Cardiac muscle cell (in vitro differentiated cells and primary cell): ENCODE results near the gene C22orf42. TPM values are rescaled to one million over a fixed set of nuclear protein-coding genes. Genes with fewer than 3 reads are reported as not detected.

Experiments used
- DNase-seq, 2 donors: peaks; one replicate each; pipeline versions ENCODE4 v3.0.0 to v3.0.0-alpha.2; 2010 to 2017; ENCODE audit warnings: low read depth in 1 of 2, low spot score in 1 of 2
- H3K27ac ChIP-seq: fragments of 200-600 bp; sonication (generic); 2 replicates; pipeline ENCODE4 v1.5.1; 2016
- H3K27me3 ChIP-seq: fragments of 200-600 bp; sonication (generic); 2 replicates; pipeline ENCODE4 v1.6.0; 2016; ENCODE audit warnings: control low read depth
- H3K36me3 ChIP-seq: fragments of 200-600 bp; sonication (generic); 2 replicates; pipeline ENCODE4 v1.5.1; 2016; ENCODE audit warnings: control low read depth
- H3K4me1 ChIP-seq: fragments of 200-600 bp; sonication (generic); 2 replicates; pipeline ENCODE4 v1.8.1; 2017; ENCODE audit warnings: low read depth, mild to moderate bottlenecking, mixed run types
- H3K4me3 ChIP-seq: fragments of 200-600 bp; sonication (generic); 2 replicates; pipeline ENCODE4 v1.5.1; 2016; ENCODE audit warnings: mild to moderate bottlenecking
- H3K9me3 ChIP-seq: fragments of 200-600 bp; sonication (generic); 2 replicates; pipeline ENCODE4 v1.5.1; 2017; ENCODE audit warnings: low read depth, mild to moderate bottlenecking, control low read depth
- CTCF ChIP-seq: IDR thresholded peaks from 2 replicates; pipeline ENCODE4 v1.5.1; 2012; ENCODE audit warnings: low read depth, mild to moderate bottlenecking, low read length
- polyA plus RNA-seq: library from polyadenylated mRNA; unstranded; fragments of >200 nt; fragmentation: Nextera tagmentation; extraction: Ambion mirVana; gene quantifications from 2 replicates; pipeline ENCODE4 v1.2.1, GENCODE V29; 2016
- total RNA-seq: library from RNA; depleted of rRNA; stranded (reverse); fragments of >200 nt; gene quantifications from 2 replicates; pipeline ENCODE4 v1.2.3, GENCODE V29; 2016

Gene C22orf42
- total and polyA plus RNA-seq, 2 experiments from 2014 or later, result not detected

- no peak for TF ChIP-seq CTCF
- Histone ChIP-seq H3K4me3 (no peak overlapping the region), H3K27me3 (no peaks in the 10 kb centered on the region), H3K36me3 (no peaks in the 10 kb centered on the region), H3K4me1 (no peaks in the 10 kb centered on the region), H3K27ac (no peak overlapping the region), H3K9me3 (no peaks in the 10 kb centered on the region)
- no peak for DNase-seq
Measured at GRCh38 chr22:32132783-32133182, 26.3 kb downstream of the C22orf42 start.

GRCh38 chr22:32132126-32132525, 27.0 kb downstream of the C22orf42 start:
- no peak for TF ChIP-seq CTCF
- Histone ChIP-seq H3K36me3 (no peaks in the 10 kb centered on the region), H3K4me3 (no peak overlapping the region), H3K27me3 (no peaks in the 10 kb centered on the region), H3K9me3 (no peaks in the 10 kb centered on the region), H3K27ac (no peak overlapping the region), H3K4me1 (no peaks in the 10 kb centered on the region)
- DNase-seq, result no peak

- no peak overlapping the region for H3K27ac ChIP-seq
- TF ChIP-seq CTCF, result no peak
- DNase-seq, result no peak
- H3K4me3 ChIP-seq, result no peak overlapping the region
- no peaks in the 10 kb centered on the region for H3K36me3 ChIP-seq
- no peaks in the 10 kb centered on the region for H3K27me3 ChIP-seq
- H3K9me3 ChIP-seq, result no peaks in the 10 kb centered on the region
- no peaks in the 10 kb centered on the region for H3K4me1 ChIP-seq
Measured at GRCh38 chr22:32130464-32130863, 28.6 kb downstream of the C22orf42 start.

GRCh38 chr22:32127904-32128303, 31.2 kb downstream of the C22orf42 start:
- Histone ChIP-seq H3K4me3 (no peak overlapping the region), H3K4me1 (no peaks in the 10 kb centered on the region), H3K27me3 (no peaks in the 10 kb centered on the region), H3K27ac (no peak overlapping the region), H3K9me3 (no peaks in the 10 kb centered on the region), H3K36me3 (no peaks in the 10 kb centered on the region)
- no peak for TF ChIP-seq CTCF
- DNase-seq, result no peak

GRCh38 chr22:32123657-32124056, 35.4 kb downstream of the C22orf42 start:
- Histone ChIP-seq H3K9me3 (no peaks in the 10 kb centered on the region), H3K4me1 (no peaks in the 10 kb centered on the region), H3K36me3 (no peaks in the 10 kb centered on the region), H3K27me3 (no peaks in the 10 kb centered on the region), H3K4me3 (no peak overlapping the region), H3K27ac (no peak overlapping the region)
- TF ChIP-seq CTCF, result no peak
- DNase-seq, result no peak

GRCh38 chr22:32122899-32123298, 36.2 kb downstream of the C22orf42 start:
- TF ChIP-seq CTCF, result no peak
- Histone ChIP-seq H3K4me3 (no peak overlapping the region), H3K36me3 (no peaks in the 10 kb centered on the region), H3K4me1 (no peaks in the 10 kb centered on the region), H3K27me3 (no peaks in the 10 kb centered on the region), H3K9me3 (no peaks in the 10 kb centered on the region), H3K27ac (no peak overlapping the region)
- no peak for DNase-seq
